Measurements from ENCODE around the gene GALNT16.

DNA sequence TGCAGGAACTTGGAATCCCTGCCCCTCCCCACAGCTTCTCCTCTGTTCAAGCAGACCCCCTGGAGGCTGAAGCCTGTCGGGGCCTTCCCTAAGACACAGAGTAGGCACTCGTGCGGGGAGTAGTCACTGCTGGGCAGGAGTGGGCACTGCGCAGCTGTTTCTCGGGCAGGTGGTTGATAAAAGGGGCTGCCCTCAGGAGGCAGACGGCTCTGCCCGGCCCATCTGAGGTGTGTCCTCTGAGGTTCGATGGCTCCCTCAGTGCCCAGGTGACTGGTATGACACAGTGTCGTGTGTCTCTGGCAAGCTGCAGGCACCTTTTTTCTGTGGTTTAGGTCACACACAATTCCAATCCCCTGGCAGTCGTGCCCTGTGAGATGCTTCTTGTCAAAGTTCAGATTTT, 10.1 kb downstream of the GALNT16 start:
- no peak for TF ChIP-seq CTCF (IDR thresholded peaks at IDR 0.05)
- TF ChIP-seq POLR2A (IDR thresholded peaks at IDR 0.05), result no peak
